NCI-H1930 (cell line): ENCODE data around the gene PLPP7.
A peak's percentile ranks its signal among the peaks of the same experiment; 100 is the strongest.
"Not testable (repeated sequence)": the region's sequence is repeated elsewhere in the genome, so short reads cannot be mapped to it uniquely, and the experiment has no call there.

Experiments
- DNase-seq, 2 experiments: peaks; one replicate each; lab custom pipeline; 2025; lab: John Stamatoyannopoulos, UW

PLPP7 gene

DNA sequence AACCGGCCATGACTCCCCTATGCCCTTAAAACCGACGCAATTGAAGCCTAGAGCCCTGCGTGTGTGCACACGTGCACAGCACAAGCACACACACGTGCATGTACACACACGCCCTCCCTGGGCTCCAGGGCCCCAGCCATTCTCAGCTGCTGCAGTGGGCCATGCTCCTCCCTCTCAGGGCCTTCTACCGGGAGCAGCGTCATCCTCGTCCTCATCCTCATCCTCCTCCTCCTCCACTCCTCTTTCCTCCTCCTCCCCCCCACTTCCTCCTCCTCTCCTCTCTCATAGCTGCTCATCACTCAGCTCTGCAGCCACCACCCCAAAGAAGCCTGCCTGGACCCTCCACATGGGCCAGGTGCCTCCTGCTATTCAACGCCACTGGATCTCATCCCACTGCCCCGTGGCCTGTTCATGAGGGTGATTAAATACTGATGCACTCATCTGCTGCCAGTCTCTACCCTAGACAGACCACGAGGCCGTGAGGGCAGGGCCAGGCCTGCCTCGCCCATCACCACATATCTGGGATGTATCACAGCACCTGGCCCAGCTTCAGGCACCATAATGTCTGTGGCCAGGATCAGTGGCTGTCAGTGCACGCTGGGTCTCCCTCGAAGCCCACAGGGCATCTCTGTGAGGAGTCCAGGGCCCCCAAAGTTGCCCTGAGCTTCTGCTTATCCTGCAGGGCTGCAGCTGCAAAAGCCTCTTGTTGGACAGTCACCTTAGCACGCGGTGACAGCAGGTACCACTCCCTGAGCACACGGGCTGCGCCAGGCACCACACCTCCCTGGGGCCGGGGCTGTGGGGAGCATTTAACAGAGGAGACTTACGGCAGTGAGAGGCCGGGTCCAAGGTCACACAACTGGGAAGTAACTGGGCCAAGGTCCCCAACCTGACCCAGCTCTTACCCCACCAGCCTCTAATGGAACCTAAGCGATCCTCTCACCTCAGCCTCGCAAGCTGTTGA lies 23.0 kb upstream of the PLPP7 start:
- DNase-seq: no peak

DNA sequence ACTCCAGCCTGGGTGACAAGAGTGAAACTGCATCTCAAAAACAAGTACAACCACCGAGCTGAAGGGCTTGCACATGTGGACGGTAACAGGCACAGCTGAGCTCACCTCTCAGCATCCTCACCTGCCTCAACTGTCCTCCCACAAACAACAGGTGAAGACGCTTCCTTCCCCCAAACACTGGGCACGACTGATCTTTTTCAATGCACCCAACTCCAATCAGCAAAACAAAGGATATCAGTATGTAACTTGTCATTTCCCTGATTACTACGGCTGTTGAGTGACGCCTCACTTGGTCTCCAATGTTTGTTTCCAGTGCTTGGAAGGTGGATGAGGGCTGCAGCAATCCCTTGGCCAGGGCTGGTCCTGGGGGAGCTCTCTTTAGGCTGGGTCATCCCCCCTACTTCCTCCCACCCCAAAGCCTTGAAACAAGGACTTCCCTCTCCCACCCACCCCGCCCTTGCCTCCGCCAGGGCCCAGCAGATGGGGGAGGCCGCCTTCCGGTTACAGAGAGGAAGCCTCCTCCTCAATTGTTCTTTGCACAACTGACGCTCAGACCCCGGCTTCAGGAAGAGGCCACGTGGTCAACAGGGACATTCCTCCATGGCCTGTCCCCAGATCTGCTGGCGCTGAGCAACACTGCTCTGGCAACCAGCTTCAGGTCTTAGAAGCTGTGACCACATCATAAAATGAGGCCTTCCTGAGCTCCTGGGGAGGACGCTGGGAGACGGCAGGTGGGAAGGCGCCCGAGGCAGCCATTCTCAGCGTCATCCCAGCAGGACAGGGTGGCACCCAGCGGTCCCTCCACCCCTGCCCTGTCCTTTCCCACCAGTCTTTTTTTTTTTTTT lies 19.1 kb upstream of the PLPP7 start:
- DNase-seq: no peak

DNA sequence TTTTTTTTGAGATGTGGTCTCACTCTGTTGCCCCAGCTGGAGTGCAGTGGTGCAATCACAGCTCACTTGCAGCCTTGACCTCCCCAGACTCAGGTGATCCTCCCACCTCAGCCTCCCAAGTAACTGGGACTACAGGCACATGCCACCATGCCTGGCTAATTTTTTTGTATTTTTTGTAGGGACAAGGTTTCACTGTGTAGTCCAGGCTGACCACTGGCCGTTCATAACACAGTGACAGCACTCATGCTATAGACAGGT lies 18.6 kb upstream of the PLPP7 start:
- DNase-seq: not testable (repeated sequence)

DNA sequence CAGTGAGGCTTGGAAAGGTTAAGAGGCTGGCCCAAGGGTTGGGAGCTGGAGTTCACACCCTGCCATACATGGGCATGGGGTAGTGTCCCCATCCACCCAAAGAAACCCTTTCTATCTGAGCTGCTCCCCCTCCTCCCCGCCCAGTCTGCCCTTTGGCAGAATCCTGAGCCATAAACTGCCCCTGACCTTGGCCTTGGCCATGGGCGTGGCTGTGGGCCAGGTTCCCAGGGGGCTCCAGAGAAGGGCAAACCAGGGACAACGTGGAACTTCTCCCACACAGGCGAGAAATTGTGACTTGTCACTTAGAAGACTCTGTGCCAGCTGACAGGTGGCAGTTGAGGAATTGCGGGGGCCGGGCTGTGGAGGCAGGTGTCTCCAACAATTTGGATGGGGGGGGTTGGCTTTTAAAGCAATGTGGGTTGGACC lies 18.0 kb upstream of the PLPP7 start:
- DNase-seq: no peak

DNA sequence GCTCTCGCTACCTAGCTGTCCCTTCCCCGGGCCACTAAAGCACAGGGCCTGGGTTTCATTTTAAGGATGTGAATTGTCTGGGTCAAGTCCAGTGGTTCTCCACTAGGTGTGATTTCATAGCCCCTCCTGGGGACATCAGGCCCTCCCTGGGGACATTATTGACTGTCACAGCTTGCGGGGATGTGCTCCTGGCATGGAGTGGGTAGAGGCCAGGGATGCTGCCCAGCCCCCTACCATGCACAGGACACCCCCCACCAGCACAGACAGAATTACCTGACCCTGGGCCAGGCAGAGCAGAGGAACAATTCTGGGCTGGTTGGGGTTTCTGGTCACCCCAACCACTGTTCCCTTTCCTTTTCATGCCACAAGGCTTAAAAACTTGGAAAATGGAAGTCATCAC lies 17.3 kb upstream of the PLPP7 start:
- DNase-seq: no peak

DNA sequence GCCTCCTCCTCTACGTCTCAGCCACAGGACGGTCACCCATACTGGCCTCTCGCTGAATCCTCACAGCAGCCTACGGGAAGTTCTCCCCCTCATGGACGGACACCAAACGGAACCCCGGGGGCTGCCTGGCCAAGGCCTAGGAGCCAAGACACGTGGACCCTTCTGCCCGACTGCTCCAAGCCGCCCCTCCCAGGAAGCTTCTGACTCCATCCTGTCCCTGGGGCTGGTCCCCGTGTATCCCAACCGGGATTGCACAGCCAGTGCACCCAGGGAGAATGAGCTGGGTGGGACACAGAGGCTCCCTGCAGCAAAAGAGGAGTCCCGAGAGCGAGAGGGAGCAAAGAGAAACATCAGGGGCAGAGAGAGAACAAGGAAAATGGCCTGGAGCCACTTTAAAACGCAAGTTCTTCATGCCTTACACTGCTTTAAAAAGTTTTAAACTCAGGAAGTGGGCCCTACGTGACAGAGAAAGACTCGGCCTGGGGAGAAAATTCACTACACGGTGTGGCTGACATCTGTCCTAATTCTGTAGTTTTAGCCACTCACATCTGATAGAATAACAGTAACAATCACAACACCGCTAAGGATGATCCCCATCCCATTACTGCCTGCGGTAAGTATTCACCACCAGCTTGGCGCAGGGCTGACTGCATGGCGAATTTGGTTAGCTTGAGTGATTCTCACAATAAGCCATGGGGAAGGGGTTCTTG lies 16.2 kb upstream of the PLPP7 start:
- no peak for DNase-seq

DNA sequence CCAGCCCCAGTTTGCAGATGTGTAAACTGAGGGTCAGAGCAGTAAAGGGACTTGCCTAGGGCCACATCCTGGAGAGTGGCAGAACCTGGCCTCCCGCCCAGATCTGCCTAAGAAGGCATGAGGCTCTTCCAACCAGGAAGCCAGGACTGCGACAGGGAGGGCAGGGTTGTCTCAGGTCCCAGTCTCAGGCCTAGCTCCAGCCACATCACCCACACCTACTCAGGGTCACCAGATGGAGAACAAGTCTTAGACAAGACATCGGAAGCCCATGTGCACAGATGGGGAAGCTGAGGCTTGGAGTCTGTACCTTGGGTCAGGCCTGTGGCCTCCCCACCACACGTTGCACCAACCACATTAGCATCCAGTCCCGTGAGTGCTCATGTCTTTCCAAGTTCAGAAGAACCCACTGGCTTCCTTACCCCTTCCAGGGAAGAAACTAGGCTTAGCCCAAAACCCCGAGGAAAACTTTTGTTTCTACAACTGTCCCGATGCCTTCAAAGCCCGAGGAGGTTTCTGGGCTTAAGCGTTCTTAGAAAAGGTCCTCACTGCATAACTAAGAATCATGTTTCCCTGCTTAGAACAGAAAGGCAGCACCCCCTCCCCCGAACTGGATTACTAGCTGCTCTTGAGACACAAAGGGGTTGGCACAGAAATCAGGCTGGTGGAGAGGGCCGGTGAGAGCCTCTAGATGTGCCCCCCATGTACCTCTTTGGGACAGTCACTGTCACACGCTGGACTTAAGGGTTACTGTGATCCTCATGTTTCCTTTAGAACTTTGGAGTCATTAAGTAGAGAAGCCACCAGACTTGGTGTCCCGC lies 15.5 kb upstream of the PLPP7 start:
- no peak for DNase-seq

DNA sequence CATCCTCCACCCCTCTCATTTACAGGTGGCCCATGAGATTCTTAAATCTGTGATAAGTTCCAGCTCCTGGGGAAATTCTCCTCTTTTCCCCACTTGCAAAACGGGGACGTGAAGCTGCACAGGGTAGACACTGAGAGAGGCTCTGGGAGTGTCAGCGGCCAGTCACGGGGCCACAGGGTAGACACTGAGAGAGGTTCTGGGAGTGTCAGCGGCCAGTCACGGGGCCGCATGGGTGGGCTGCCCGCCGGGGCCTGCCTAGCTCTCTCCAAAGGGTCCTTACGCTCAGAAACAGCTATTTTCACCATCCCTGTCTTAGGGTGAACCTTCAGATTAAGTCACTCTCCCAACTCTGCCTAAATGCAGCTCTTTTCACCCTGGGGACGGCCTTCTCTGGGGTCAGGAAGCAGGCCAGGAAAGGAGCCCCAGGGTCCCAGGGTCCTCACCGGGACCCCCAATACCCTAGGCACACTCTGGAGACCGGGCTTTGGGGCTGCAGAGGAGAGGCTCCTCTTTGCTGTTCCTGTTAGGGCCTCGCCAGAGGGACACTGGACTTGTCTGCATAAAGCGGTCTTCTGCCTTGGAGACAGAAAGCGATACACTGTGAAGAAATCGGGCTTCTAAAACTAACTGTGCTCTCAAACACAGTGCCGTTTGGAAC lies 14.7 kb upstream of the PLPP7 start:
- no peak for DNase-seq

DNA sequence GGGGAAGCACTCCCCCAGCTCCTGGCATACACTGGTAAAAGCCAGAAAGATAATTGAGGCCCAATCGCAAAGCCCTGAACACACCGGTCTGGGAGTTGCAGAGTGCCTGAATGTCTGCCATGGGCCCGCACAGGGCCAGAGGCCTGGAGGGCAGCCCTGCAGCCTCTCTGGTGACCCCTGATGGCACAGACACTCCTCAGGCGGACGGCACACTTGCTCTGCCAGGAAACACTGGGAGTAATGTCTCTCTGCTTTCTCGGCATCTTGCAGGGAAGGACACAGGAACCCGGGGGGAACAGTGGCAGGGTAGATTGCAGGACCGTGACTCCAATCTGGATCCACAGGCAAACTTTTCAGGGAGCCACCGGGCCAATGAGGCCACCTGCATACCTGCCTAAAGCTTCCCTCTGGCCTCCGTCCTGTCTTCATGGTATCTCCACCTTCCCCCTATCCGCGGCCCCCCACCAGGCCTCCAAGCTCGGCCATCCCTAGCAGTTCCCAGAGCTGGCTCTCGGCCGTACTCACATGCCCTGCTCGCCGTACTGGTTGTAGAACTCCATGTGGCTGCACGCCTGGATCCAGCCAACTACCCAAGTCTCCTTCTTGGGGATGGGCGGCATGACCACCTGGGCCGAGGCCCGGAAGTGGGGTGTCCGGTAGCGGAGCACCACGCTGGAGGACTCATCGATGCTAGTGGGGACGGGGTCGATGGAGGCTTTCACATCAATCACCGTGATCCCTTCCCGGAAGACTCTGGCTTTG lies 14.0 kb upstream of the PLPP7 start:
- no peak for DNase-seq

DNA sequence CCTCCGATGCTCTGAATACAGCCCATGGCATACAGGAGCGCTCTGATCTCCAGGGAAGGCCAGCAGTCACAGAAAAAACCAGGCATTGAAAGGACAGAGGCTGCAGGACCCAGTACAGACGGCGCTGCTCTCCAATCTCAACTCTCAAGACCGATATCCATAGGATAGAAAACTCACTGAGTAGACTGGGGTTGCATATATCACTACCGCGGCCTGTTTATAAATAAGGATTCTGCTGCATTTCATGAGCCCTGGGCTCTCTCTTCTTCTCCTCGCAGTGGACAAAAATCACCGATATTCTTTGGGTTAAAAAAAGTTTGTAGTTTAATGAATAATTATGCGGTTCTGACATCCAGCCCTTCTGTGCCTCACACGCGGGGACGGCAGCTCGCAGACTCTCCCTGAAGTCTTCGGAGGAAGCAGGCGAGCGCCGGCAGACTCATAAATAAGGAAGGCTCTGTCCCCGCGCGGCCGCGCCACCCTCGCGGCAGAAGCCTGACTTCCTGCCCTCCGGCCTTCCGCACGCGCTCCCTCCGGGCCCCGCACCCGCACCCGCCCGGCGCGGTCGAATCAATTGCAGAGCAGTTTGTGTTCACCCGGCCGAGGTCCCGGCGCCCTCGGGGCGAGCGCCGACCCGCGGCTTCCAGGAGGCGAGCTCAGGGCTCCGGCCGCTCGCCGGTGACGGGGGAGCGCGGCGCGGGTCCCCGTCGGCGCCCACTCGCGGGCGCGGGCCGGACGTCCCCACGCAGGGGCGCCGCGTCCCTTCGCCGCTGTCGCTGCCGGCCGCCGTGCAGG lies 13.2 kb upstream of the PLPP7 start, which contains the start of gene FAM78A:
Gene FAM78A (minus strand): TSS at position 417 of the 795 bp plus-strand sequence. CDS start 331 bp downstream, at position 86.
- no peak for DNase-seq

DNA sequence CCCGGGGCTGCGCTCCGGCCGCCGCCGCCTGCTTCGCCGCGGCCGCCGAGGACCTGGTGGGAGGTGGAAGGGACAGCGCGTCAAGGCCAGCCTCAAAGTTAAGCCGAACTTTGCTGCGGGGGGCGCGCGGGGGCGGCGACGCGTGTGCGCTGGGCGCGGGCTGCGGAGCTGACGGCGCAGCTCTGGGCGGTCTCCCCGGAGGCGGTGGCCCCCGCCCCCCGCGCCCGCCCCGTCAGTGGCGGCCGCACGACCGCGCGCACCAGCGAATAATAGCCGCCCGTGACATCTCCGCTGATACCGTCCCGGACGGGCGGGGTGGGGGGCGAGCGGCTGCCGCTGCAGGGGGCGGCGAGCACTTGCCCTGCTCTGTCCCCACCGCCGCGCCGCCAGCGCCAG lies 12.6 kb upstream of the PLPP7 start:
- no peak for DNase-seq

DNA sequence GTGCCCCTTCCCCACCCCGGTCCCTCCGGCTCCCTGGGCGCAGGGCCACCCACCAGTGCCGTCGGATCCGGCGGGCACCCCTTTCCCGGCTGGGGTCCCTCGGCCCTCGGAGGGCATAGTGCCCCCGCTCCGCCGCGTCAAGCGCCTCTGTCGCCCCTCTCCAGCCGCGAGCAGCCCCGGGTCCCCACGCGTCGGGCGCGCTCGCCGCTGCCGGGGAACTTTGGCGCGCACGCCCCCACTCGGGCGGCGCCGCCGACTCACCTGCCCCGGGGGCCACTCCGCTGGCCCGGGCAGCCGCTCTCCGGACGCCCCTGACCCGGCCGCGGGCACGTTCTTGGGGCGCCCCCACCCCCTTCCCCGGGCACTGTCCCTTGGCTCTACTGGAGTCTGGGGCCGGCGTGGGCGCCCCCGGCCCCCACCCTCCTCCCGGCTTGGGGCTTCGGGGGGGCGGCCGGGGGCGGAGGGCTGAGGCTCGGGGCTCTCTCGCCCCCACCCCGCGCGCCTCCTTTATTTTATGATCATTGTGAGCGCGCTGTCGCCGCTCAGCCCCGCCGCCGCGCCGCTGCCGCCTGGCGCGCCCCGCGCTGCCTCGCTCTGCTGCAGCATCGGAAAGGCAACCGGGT lies 12.1 kb upstream of the PLPP7 start:
- DNase-seq: peak in 1 of 2 experiments; percentile 19

DNA sequence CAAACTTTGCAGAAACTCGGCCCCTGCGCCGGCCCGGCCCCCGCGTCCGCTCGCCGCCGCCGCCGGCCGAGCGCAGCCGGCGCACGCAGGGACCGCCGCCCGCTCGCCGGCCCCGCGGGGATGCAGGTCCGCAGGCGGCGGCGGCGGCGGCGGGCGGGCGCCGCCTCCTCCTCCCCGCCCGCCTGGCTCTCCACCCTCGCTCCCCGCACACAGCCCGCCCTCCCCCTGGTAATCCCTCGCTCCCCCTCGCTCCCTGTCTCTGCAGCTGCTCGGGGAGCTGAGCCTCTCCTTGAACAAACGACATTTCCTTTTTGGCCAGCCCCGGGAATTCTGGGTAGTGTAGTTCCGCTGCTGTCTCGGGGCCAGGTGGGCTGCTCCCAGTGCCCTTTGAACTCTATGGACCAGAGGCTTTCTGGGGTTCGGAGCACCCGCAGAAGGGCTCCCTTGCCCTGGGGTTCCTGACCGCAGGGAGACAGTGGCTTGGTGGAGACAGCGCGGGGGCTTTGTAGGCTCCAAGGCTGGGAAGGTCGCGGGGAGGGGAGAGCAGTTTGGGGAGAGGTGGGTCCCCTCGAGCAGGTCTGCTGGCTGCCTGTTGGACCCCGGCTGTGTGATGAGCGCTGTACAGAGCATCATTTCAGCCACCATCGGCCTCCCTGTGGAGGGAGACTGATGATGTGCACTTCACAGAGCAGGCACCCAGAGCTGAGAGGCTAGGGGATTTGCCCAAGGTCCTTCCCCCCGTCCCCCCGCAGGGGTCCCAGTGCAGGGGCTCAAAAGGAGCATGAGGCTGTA lies 11.4 kb upstream of the PLPP7 start:
- DNase-seq: peak; percentile 76 to 80

DNA sequence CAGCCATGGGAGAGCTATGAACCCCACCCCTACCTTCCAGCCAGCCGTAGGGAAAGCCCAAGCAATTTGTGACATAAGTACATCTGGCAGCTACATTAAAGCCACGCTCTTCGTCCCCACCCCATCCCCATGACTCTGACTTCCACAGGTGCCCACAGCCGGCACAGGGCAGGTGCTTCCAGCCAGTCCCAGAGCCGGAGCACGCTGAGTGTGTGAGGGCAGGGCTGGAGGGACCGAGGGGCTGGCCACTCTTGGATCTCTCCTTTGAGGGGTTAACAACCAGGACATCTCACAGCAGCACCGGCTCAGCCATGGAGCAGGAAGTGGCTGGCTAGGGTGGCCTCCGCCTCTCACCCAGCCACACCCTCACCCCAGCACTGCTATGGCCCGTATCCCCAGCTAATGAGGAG lies 10.8 kb upstream of the PLPP7 start:
- DNase-seq: no peak

DNA sequence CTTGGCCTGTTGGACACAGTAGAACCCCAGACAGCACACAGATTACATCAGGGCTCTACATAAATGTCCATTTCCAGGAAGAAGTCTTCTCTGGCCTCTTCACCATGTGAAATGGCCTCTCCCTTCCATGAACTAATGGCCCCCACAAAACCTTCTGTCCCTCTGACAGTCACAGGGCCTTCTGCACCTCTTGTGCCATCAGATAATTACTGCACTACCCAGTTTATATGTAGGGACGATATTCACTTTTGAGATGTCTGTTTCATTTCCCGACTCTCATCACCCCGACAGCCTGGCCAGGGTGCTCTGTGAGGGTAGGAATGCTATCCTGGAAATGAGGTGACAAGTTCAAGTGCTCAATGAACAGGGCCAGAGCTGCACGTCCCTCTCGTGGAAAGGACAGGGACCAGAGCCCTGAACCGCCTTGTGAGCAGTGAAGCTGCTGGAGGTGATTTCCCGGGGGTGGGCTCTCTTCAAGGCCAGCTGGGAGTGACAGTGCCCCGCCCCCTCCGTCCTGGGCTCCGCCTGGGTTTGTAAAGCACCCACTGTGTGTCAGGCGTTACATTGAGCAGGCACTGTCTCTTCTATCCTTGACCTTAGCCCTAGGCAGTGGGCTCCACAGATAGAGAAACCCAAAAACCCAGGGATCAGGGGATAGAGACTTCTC lies 10.2 kb upstream of the PLPP7 start:
- DNase-seq: no peak

DNA sequence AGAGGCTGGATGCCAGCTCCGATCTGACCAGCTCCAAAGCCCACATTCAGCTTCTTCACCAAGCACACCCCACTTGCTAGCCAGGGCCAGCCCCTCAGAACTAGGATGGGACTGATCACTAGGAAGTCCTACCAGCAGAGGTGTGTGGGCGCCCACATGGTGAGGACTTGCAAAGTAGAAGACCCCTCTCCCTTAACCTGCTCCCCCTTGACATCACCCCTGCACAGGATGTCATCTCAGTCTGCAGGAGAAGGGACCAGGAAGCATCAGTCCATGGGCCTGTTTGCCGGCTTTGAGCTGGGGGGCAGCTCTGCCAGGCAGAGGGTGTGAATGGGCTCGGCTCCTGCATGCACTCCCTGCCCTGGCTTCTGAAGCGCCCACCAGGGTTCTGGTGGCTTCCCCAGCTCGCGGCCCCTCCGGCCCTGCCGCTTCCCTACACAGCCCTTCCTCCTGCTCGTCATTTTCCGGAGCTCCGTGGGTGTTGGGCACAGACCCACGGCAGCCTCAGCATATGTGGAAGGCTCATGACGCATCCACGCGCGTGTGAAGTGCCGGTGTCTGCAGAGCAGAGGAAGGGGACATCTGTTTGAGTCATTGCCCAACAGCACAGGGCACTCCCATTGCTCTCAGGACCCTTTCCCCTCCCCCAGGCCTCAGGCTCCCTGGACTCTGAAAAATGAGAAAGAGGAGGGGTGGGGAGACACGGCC lies 9.5 kb upstream of the PLPP7 start:
- no peak for DNase-seq

DNA sequence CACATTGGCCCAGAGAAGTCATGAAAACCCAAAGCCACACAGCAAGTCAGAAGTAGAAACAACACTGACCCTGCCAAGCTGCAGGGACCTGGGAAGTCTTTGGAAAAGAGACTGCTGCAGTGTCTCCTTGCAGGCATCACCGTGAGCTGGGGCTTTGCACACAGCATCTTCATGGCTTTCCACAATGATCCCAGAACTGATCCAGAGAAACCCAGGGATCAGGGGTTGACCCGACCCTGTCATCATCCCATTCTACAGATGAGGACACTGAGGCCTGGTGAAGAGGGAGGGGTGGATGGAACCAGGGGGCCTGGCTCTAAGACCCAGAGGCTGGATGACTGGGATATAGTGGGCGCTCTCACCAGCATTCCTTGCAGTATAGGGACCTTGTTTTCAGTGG lies 8.9 kb upstream of the PLPP7 start:
- DNase-seq: no peak
